ENCODE results near the gene SHC3.

- TF ChIP-seq SP1 (IDR thresholded peaks at IDR 0.05) (no peak), FOXK2 (IDR thresholded peaks at IDR 0.05) (no peak), BHLHE40 (IDR thresholded peaks at IDR 0.05; ENCODE audit: borderline replicate concordance) (no peak), CTBP1 (IDR thresholded peaks at IDR 0.05; ENCODE audit: borderline replicate concordance) (no peak), ZNF384 (IDR thresholded peaks at IDR 0.05) (no peak)
Measured at GRCh38 chr9:89001917-89002540, 176.6 kb downstream of the SHC3 start.
